GM18870 (cell line): Measurements from ENCODE around the gene LDLRAD4.

Experiments used
- ATAC-seq: cut with Tn5 transposase; IDR thresholded peaks from one replicate; pipeline ENCODE4 v1.9.1; 2021; ENCODE audit warnings: moderate library complexity; ENCODE audit not compliant: unreplicated experiment

Gene LDLRAD4

DNA sequence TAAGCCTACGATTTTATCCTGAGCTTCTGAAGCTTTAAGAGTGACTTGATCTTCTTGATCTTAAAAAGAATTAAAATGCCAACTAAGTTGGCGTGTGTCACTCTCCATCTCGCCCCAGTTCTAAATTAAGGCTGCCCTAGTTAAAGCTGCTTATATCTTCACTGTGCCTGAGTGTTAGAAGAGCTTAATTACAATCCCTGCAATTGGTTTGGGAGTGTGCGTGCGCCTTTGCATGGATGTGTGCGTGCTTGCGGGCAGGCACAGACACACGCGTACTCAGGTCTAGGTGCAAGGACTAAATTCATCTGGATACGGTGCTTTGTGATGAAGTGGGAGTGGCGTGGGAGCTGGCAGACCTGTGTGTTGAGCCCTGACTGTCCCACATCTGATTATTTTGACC, 306.3 kb downstream of the LDLRAD4 start:
- ATAC-seq: no peak

DNA sequence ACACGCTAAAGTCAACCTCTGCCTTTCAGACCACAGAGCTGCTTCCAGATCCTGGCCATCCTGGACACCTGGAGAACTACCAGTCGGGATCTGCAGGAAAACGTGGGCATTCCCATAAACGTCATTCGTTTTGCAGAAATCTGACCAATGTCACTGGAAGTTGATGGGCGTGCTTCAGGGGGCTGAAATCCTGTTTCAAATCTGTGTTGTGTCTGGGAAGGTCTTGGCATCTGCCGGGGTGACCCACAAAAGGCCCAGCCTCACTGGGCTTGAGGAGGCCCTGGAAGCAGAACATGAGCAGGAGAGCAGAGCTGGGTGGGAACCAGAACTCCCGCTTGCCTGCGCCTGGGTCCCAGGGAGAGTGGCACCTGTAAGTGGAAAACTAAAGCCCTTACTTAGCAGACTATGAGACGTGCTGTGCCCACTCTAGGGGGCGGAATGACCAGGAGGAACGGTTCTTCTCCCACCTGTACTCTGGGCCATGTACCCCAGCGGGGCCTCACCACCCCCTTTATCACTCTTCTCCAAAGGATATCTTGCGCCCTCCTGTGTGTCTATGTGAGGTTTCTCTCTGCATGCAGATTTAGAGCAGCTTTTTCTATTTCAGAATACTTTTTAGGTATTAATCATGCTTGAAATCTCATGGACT, 306.9 kb downstream of the LDLRAD4 start:
- no peak for ATAC-seq

DNA sequence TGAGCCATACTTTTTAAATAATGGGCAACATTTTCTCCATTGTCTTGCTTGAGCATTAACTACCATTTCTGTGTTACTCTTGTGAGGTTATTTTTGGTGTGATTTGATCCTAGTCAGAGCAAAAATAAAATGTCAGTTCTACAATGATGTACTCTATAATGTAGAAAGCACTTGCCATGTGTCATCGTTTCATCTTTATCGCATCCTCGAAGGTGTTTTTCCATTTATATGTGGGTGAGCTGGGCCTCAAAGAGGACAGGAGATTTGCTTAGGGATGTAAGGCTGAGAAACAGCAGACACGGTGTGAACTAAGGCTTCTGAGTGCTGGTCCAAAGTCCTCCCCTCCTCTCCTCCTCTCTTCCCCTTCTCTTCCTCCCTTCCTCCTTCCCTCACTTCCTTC, 308.0 kb downstream of the LDLRAD4 start:
- no peak for ATAC-seq

DNA sequence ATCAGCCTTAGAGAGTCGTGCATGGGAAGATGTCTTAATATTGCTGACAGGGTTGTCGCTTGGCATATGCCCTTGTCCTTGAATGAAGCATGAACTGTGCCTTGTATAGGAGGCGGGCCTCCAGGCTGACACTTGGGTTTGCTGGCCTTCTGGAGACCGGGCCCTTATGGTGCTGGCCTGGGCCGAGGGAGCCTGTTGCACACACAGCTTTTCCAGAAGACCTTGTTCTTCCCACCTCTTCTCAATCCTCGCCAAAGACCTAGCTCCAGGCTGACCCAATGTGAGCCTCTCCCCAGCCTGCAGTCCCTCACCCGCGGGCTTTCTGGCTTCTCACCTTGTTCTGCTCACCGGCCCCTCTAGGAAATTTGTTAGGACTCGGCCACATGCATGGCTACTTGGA, 308.7 kb downstream of the LDLRAD4 start:
- ATAC-seq: no peak

DNA sequence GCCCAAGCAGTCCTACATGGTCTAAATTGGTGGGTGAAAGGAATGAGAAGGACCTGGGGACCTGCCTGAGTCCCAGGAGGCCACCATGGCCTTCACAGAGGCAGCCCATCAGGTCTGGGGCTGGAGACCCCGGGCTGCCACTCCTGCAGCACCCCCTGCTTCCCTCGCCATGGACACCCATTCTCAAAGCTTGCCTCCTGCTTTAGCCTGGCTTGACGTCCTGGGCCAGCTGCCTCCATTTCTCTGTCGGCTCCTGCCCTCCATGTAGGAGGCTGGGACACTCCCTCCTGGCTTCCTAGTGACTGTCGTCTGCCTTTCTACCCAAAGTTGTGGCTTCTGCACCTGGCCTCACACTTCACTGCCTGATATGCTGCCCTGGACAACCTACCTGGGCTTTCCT, 309.2 kb downstream of the LDLRAD4 start:
- no peak for ATAC-seq

DNA sequence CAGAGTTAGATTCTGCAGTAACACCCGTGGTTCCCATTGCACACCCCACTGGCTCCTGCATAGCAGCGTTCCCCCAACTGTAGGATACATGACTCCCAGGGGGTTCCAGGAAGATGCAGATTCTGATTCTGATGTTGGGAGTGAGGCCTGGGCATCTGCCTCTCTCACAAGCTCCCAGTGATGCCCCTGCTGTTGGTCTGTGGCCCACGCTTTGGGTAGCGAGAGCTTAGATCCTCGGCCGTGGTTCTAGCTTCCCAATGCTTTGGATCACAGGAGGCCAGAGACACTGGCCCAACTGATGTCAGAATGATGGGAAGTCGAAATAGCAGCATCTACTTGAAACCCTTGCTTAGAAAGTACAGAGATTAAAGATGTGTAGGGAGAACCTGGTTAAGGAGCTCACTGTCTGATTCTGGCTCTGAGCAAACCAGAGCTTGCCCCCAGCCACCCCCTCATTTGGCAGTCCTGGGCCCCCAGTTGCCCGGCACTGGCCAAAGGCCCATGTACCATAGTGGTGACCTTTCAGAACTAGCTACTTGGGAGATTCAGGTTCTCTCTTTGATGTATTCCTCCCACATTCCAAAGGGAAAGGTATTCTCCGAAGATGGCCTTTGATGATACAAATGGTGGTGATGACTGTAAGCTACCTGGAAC, 310.3 kb downstream of the LDLRAD4 start:
- ATAC-seq: no peak

DNA sequence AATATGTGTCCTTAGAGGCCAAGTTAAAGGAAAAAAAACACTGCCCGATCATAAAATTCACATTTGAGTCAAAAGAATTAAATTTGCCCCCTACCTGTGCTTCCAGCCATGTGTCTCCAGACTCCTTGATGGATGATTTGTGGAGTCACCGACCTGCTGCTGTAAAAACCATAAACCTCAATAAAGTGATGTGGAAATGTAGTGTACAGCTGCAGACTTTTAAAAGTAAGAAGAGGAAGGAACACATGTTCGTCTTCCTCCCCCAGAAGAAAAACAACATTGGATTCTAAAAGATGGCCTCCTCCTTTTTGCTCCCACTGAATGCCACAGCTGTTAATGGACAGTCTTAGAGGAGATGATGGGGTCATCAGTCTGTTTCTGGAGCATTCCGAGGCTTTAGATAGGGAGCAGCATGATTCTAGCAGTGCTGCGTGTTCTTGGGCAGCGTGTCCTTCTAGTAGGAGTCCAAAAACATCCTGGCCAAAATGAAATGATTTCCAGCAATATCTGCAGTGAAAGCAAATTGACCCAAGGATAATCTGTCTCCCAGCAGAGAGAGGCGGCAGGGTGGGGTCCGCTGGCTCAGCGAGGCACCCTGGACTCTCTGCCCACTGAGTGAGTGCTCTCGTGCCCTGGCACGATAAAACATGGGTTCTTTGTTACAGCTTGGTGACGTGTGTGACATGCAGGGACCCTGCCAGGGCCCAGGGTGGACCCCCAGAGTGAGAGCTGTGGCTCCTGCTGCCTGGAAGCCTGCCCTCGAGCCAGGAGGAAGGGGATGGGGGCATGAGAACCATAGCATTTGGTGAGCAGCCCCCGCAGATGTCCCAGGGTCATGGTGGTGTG, 311.7 kb downstream of the LDLRAD4 start:
- ATAC-seq: no peak

DNA sequence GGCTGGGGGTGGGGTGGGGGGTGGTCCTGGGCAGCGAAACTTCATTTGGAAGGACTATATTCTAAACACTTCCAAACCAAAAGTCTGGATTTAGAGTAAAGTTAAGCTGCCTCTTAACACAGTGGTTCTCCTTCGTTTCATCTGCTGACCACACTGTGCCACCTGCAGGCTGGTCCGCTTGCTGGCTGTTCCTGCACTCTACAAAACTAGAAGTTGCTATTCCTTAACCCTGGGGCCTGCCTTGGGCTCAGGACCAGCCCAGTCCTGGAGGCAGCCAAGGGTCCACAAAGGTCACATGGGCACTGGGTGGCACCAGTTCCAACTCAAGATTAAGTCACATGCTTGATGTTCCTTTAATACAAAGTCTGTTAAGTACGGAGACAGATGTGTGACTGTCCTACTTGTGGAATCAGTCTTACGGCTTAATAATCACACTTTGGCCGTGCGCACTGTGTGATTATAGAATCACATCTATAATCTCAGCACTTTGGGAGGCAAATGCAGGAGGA, 312.4 kb downstream of the LDLRAD4 start:
- no peak for ATAC-seq

DNA sequence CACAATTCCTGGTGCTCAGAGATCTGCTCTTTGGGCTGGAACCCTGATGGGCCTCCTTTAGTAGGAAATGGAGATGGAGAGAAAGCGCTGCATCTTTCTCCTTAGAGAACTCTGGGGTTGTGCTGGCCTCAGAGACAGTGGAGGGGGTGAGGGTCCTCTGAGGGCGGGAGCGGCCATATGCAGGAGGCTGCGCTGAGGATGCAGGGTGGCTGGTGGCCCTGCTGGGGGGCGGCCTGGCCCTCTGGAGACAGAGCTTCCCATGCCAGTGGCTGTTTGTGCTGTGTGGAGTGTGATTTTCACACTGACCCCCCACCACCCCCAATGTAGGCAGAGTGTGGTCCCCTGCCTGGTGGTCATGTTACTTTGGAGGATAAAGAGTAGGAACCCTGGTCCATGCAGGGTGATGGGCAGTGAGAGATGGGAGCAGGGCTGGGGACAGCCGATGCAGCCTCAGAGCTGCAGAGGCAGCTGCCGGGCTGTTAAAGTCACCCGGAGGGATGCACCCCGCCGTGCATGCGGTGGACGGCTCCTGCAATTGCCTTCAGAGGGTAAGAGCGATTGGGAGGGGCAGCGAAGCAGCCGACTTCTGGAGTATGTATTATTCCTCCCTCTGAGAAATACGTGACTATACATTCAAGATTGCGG, 313.2 kb downstream of the LDLRAD4 start:
- no peak for ATAC-seq

DNA sequence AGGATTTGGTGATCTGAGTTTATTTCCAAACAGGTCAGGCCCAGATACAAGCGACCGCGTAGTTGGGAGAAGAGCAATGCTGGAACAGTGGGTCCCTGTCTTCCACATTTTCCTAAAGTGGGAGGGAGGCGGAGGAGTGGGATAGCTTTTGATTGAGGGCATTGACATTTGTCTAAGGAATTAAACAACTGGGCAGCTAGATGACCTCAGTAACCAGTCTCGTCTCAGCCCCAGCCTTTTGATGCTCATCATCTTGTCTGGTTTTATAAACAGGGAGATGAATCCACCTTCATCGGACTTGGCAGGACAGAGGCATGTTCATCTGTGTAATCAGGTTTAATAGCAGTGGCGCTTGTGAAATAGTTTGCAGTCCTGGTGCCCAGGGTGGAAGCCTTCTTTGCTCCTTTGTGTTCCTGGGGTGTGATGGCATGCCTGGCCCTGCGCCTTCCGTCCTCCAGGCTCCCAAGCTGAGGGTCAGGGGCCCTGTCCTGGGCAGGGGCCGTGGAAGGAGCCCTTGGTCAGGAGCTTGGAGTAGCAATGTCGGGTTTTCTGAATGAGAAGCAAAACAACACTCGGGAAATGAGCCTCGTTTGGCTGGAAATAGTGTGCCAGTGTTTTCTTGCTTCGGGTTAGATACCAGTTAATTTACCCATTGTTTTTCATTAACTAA, 314.0 kb downstream of the LDLRAD4 start:
- ATAC-seq: no peak

DNA sequence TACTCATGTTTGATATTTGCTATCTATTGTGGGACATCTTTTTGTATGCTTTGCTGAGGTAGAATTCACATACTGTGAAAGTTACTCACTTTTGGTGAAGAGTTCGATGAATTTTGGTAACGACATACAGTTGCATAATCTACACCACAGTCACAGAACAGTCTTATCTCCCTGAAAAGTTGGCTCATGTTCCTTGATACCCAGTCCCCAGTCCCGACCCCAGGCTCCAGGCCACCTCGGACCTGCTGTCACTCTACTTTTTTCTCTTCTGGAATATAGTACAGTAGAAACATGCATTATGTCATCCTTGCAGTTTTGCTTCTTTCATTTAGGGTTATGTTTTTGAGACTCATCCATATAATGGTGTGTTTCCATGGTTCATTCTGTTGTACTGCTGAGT, 316.1 kb downstream of the LDLRAD4 start:
- ATAC-seq: no peak

DNA sequence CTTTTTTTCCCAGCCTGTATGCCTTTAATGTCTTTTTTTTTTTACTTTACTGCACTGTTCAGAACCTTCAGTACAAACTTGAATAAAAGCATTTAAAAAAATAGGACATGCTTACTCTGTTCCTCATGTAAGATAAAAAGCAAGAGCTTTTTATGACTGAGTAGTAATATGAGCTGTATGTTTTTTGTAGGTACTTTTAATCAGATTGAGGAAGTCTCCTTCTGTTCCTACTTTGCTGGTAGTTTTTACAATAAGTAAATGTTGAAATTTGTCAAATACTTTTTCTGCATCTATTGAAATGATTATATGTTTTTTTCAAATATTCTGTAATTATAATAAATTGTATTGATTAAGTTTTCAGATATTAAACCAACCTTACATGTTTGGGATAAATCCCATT, 318.0 kb downstream of the LDLRAD4 start:
- ATAC-seq: no peak

DNA sequence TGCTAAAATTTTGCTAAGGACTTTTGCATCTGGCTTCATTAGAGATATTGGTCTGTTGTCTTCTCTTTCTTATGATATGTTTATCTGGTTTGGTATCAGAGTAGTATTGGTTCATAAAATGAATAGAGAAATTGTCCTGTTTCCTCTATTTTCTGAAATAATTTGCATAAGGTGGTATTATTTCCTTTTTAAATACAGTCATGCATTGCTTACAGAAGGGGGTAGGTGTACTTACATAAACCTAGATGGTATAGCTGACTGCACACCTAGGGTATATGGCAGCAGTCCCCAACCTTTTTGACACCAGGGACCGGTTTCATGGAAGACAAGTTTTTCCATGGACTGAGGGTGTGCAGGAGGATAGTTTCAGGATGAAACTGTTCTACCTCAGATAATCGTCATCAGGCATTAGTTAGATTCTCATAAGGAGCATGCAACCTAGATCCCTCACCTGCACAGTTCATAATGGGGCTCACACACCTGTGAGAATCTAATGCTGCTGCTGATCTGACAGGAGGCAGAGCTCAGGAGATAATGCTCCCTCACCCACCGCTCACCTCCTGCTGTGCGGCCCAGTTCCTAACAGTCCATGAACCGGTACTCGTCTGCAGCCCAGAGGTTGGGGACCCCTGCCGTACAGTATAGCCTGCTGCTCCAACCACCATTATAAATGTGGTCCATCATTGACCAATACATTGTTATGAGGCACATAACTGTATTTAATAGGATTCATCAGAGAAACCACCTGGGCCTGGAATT, 318.6 kb downstream of the LDLRAD4 start:
- ATAC-seq: no peak

DNA sequence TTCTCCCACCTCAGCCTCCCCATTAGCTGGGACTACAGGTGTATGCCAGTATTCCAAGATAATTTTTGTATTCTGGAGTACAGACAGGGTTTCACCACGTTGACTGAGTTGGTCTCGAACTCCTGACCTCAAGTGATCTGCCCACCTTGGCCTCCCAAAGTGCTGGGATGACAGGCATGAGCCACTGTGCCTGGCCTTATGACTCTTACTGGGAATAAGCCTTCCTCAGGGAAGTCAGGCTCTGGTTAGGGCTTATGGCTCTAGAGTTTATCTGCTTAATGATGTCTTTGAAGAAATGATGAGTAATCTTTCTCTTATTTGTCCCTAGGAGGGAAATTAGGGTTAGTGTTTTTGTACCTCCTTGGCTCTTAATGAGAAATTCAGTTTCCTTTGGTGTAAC, 320.1 kb downstream of the LDLRAD4 start:
- ATAC-seq: no peak

DNA sequence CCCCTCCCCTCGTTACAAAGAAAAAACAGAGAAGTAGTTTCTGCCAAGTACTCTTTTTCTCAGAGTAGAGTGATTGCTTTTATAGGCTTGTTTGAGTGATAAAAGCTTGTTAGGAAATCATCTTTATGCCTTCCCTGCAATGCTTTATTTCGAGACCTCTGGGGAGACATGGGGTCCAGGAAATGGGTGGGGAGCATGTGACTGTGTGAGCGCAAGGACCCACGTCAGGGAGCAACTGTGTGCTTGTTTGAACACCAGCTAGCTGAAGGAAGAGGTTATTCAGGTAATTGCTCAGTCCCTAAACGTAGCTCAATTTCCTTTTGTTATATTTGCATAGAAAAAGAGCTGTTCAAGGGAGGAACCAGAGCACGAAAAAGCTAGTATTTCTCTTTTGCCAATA, 320.5 kb downstream of the LDLRAD4 start:
- no peak for ATAC-seq

DNA sequence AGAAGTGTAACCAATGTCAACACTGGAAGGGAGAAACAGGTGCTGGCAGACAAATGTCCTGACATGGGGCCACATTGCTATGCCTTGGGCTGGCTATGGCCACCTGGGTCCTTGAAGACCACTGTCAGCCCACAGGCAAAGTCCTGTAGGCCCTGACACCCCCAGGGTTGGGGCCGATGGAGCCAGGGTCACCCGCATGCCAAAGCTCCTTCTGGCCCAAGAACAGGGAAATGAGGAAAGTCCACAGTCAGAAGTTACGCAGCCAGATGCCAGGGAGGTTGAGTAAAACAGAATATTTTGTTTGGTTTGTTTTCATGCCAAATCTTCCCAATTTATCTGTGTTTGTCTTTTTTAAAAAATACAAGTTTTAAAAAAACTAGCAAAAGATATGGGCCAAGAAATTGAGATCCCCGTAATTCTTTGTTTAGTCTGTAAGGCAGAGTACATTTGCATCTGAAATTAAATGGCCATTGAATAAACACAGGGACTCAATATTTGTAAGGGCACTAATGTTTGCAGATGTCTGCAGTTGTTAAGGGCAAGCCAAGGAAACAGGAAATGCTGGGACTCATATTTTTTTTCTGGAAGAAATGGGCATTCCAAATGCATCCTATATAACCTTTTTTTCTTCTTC, 321.4 kb downstream of the LDLRAD4 start:
- no peak for ATAC-seq

DNA sequence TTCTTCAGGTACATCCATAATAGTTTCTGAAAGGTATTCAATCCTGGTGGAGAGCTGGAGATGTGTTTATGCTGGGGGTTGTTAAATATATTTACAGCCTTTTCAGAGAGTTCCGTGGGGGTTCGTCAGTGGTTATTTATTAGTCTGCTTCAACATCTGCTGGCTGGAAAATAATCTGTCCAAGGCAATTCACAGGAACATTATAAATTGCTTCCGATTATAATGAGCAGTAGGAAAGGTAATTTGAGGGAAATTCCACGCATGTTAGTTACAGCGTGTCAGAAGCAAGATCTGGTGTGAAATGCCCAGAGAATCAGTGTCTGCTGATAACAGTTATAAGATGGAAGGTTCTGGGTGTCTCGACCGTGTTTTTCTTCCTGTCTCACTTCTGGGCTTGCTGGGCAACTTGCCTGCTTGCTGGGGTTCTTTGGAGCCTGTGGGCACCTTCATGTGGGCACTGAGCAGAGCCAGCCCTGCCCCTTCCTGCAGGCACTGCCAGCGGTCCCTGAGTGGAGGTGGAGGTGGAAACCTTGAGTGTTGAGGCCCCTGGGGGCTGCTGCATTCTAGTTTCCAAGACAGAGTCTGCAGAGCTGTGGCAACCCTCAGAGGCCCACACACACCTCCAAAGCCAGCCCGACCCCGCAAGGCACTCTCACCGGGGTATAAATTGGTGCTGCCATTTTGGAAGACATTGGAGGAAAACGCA, 322.1 kb downstream of the LDLRAD4 start:
- no peak for ATAC-seq

DNA sequence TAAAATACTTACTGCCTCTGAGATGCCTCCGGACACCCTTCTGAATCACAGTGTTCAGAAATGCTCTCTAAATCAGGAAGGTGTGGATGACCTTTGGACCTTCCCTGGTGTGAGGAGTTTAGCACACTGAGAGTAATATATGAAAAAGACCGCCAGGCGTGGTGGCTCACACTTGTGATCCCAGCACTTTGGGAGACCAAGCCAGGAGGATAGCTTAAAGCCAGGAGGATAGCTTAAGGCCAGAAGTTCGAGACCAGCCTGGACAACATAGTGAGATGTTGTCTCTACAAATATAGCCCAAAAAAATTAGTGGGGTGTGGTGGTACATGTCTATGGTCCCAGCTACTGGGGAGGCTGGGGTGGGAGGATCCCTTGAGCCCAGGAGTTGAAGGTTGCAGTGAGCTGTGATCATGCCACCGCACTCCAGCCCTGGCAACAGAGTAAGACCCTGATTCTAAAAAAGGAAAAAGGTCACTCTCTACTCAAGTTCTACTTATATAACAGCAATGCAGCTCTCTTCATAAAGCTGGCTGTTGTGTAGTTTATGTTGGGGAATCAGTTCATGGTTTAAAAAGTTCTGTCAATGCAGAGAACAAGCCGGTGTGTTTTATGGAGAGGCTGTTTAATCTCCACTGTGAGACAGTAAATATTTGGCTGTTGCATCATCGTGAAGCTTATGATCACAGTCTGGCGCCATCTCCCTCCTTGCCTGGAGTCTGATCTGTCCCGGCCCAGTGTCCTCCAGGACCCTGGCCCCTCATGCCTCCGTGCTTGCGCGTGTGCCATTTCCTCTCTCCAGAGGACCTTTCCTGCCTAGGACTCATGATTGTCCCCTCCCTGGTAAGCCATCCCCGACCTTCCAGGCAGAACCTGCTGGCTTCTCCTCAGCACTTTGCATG, 323.3 kb downstream of the LDLRAD4 start:
- no peak for ATAC-seq
